Measurements from ENCODE around the gene FOSL2. TPM values are rescaled to one million over a fixed set of nuclear protein-coding genes. Genes with fewer than 3 reads are reported as not detected.

FOSL2 gene
- total and polyA plus RNA-seq, 2 donors (not counting 1 experiment from before 2014, with no cell fraction given) = 2.5 to 37.7 TPM

GRCh38 chr2:28430377-28430765, 37.7 kb downstream of the FOSL2 start:
- H3K4me3 ChIP-seq (ENCODE audit: control extremely low read depth in 1 of 5, extremely low read depth in 1 of 5, insufficient read depth in 1 of 5, low read depth in 2 of 5, low read length in 4 of 5) = no peak overlapping the region
- CTCF ChIA-PET = no interaction called here
- no peaks in the 10 kb centered on the region for H3K9me3 ChIP-seq (ENCODE audit: control extremely low read depth in 1 of 3, control insufficient read depth in 2 of 3, insufficient read depth in 1 of 3, low read length in 2 of 3)
- no peaks in the 10 kb centered on the region for H4K20me1 ChIP-seq (ENCODE audit: control insufficient read depth, insufficient read depth, low read length, poor library complexity, severe bottlenecking)
- TF ChIP-seq CTCF (IDR thresholded peaks at IDR 0.05) = no peak
- TF ChIP-seq EZH2 (IDR thresholded peaks at IDR 0.05; ENCODE audit: borderline replicate concordance, insufficient read depth, low read depth, low read length, poor library complexity, severe bottlenecking) = no peak
- no peaks in the 10 kb centered on the region for H3K27me3 ChIP-seq (replicated peaks in 1 of 4; ENCODE audit: control extremely low read depth in 1 of 4, control insufficient read depth in 3 of 4, insufficient read depth in 4 of 4, low read length in 3 of 4)
- ATAC-seq (ENCODE audit: low read depth) (no peak), DNase-seq (no peak)
- no peaks in the 10 kb centered on the region for H3K79me2 ChIP-seq (ENCODE audit: control insufficient read depth, insufficient read depth, low read length)
- no peak overlapping the region for H3K4me2 ChIP-seq (replicated peaks; ENCODE audit: low read depth, low read length, poor library complexity, severe bottlenecking)
- peaks cover 11% of the 10 kb centered on the region for H3K27me3 Mint-ChIP-seq
- no peak overlapping the region for H3K27ac Mint-ChIP-seq
- H3K9ac ChIP-seq (ENCODE audit: low read length) = no peak overlapping the region
- H3K9me3 Mint-ChIP-seq (ENCODE audit: insufficient read depth) = no peaks in the 10 kb centered on the region
- no peaks in the 10 kb centered on the region for H3K4me1 Mint-ChIP-seq
- 92% methylated on average over 5 of the region's 5 CpGs for WGBS (ENCODE audit: insufficient coverage)
- H3K36me3 ChIP-seq (replicated peaks in 1 of 2; ENCODE audit: control extremely low read depth in 1 of 2, control insufficient read depth in 1 of 2, extremely low read depth in 1 of 2, insufficient read depth in 2 of 2, low read length in 1 of 2) = no peaks in the 10 kb centered on the region
- H3K27ac ChIP-seq (ENCODE audit: low read length in 2 of 2) = no peak overlapping the region
- no peak overlapping the region for H3K4me3 Mint-ChIP-seq
- intact Hi-C loops (cut with micrococcal nuclease) = no loop called here
- H2AFZ ChIP-seq (ENCODE audit: insufficient read depth, low read depth, low read length, poor library complexity, severe bottlenecking) = no peak overlapping the region
- POLR2A ChIA-PET = no interaction called here
- no peaks in the 10 kb centered on the region for H3K4me1 ChIP-seq (ENCODE audit: control insufficient read depth in 2 of 2, insufficient read depth in 2 of 2, low read length in 2 of 2)

GRCh38 chr2:28430788-28431418, 38.2 kb downstream of the FOSL2 start:
- DNase-seq = no peak
- H3K4me1 ChIP-seq (ENCODE audit: control insufficient read depth in 2 of 2, insufficient read depth in 2 of 2, low read length in 2 of 2) = no peaks in the 10 kb centered on the region
- Mint-ChIP-seq H3K4me1 (no peaks in the 10 kb centered on the region), H3K4me3 (no peak overlapping the region), H3K27me3 (peaks cover 8% of the 10 kb centered on the region), H3K9me3 (ENCODE audit: insufficient read depth) (no peaks in the 10 kb centered on the region), H3K27ac (no peak overlapping the region)
- intact Hi-C loops (cut with micrococcal nuclease) = no loop called here
- no peak overlapping the region for H3K27ac ChIP-seq (ENCODE audit: low read length in 2 of 2)
- no peaks in the 10 kb centered on the region for H4K20me1 ChIP-seq (ENCODE audit: control insufficient read depth, insufficient read depth, low read length, poor library complexity, severe bottlenecking)
- no peak for ATAC-seq (ENCODE audit: low read depth)
- H3K9ac ChIP-seq (ENCODE audit: low read length) = no peak overlapping the region
- H3K79me2 ChIP-seq (ENCODE audit: control insufficient read depth, insufficient read depth, low read length) = no peaks in the 10 kb centered on the region
- TF ChIP-seq EZH2 (IDR thresholded peaks at IDR 0.05; ENCODE audit: borderline replicate concordance, insufficient read depth, low read depth, low read length, poor library complexity, severe bottlenecking) (no peak), CTCF (IDR thresholded peaks at IDR 0.05) (no peak)
- H3K36me3 ChIP-seq (replicated peaks in 1 of 2; ENCODE audit: control extremely low read depth in 1 of 2, control insufficient read depth in 1 of 2, extremely low read depth in 1 of 2, insufficient read depth in 2 of 2, low read length in 1 of 2) = no peaks in the 10 kb centered on the region
- H3K4me2 ChIP-seq (replicated peaks; ENCODE audit: low read depth, low read length, poor library complexity, severe bottlenecking) = no peak overlapping the region
- POLR2A ChIA-PET = no interaction called here
- CTCF ChIA-PET = interaction anchor here (0.5 kb wide), 1 partner anchor 1779 kb away, joined by 3 read pairs; no protein-coding TSS in a partner anchor
- no peak overlapping the region for H2AFZ ChIP-seq (ENCODE audit: insufficient read depth, low read depth, low read length, poor library complexity, severe bottlenecking)
- H3K4me3 ChIP-seq (ENCODE audit: control extremely low read depth in 1 of 5, extremely low read depth in 1 of 5, insufficient read depth in 1 of 5, low read depth in 2 of 5, low read length in 4 of 5) = no peak overlapping the region
- H3K9me3 ChIP-seq (ENCODE audit: control extremely low read depth in 1 of 3, control insufficient read depth in 2 of 3, insufficient read depth in 1 of 3, low read length in 2 of 3) = no peaks in the 10 kb centered on the region
- no peaks in the 10 kb centered on the region for H3K27me3 ChIP-seq (replicated peaks in 1 of 4; ENCODE audit: control extremely low read depth in 1 of 4, control insufficient read depth in 3 of 4, insufficient read depth in 4 of 4, low read length in 3 of 4)
- 44% methylated on average over 4 of the region's 6 CpGs for WGBS (ENCODE audit: insufficient coverage)
